Cerebellar nuclear complex (tissue), 1 donor: ENCODE data around the gene TEX2.
"Not testable (repeated sequence)": the region's sequence is repeated elsewhere in the genome, so short reads cannot be mapped to it uniquely, and the experiment has no call there.

Experiments used
- DNase-seq, 2 experiments: peaks; one replicate each; lab custom pipeline; 2025; lab: John Stamatoyannopoulos, UW

TEX2 gene

GRCh38 chr17:64240261-64240740, 22.8 kb downstream of the TEX2 start:
- no peak for DNase-seq

- DNase-seq = not testable (repeated sequence)
These were observed 24.6 kb downstream of the TEX2 start for GRCh38 chr17:64238449-64238848.

- no peak for DNase-seq
These were observed 26.1 kb downstream of the TEX2 start for GRCh38 chr17:64236827-64237403.

- DNase-seq = no peak
These were observed 28.1 kb downstream of the TEX2 start for GRCh38 chr17:64234961-64235360.

- no peak for DNase-seq
These were observed 30.4 kb downstream of the TEX2 start for GRCh38 chr17:64232466-64233262.

- DNase-seq = no peak
These were observed 31.4 kb downstream of the TEX2 start for GRCh38 chr17:64231567-64232141.

GRCh38 chr17:64230791-64231408, 32.2 kb downstream of the TEX2 start:
- no peak for DNase-seq

GRCh38 chr17:64229815-64230728, 33.0 kb downstream of the TEX2 start:
- no peak for DNase-seq

GRCh38 chr17:64226132-64226531, 36.9 kb downstream of the TEX2 start:
- DNase-seq = no peak

- no peak for DNase-seq
These were observed 37.6 kb downstream of the TEX2 start for GRCh38 chr17:64225410-64225809.

GRCh38 chr17:64223931-64224629, 39.0 kb downstream of the TEX2 start:
- DNase-seq = peak in 1 of 2 experiments; percentile 63

- DNase-seq = peak in 1 of 2 experiments; percentile 19
These were observed 39.8 kb downstream of the TEX2 start for GRCh38 chr17:64223283-64223682.

GRCh38 chr17:64221679-64222078, 41.4 kb downstream of the TEX2 start:
- no peak for DNase-seq

- DNase-seq = not testable (repeated sequence)
These were observed 42.5 kb downstream of the TEX2 start for GRCh38 chr17:64220604-64221003.

GRCh38 chr17:64219571-64219970, 43.5 kb downstream of the TEX2 start:
- DNase-seq = no peak

GRCh38 chr17:64218066-64218465, 45.0 kb downstream of the TEX2 start:
- no peak for DNase-seq

GRCh38 chr17:64217249-64217691, 45.8 kb downstream of the TEX2 start:
- no peak for DNase-seq

GRCh38 chr17:64216338-64217248, 46.5 kb downstream of the TEX2 start:
- no peak for DNase-seq

- no peak for DNase-seq
These were observed 47.1 kb downstream of the TEX2 start for GRCh38 chr17:64216000-64216337.

GRCh38 chr17:64214950-64215349, 48.1 kb downstream of the TEX2 start:
- no peak for DNase-seq
